Stimulated activated CD4-positive, alpha-beta T cell treated with anti-CD3 and anti-CD28 coated beads, Interleukin-15, amount 100 ng/mL, for 1 hour (primary cell): ENCODE measurements around the gene PCYT2.
"Not testable (repeated sequence)": the region's sequence is repeated elsewhere in the genome, so short reads cannot be mapped to it uniquely, and the experiment has no call there.

Experiments
- DNase-seq, 2 donors: peaks; one replicate each; pipeline ENCODE4 v3.0.0-alpha.2; 2020; ENCODE audit warnings: low read depth in 1 of 2, low spot score in 1 of 2

PCYT2 gene

DNA sequence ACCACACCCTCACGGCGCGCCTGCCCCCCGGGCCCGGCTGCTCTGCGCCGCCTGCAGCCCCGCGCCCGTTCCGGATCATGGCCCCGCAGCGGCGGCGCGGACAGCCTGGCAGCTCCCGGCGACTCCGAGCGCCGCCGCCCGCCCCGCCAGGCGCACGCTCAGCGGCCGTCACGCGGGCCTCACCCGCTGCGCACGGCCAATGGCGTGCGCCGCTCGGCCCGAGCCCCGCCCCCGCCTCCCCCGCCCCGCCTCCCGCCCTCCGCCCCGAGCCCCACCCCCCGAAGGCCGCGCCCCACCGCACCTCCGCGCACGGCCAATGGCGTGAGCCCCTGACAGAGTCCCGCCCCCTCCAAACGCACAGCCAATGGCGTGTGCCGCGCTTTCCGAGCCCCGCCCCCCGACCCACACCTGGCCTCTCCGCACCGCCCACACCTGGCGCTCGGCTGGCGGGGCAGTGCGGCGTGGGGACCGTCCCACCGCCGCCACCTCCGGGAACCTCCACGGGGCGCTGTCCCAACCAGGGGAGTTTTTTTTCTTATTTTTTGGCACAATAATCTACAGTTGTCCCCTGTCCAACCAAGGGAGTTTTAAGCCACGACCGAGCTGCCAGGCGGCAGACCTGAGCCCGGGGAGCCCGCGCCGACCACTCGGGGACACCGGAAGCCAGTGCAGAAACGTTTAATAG lies at the start of gene PCYT2:
Gene PCYT2 (minus strand): TSS at position 123 of the 685 bp plus-strand sequence. CDS start 44 bp downstream, at position 79.
- DNase-seq, result peak; percentile 89 to 91

- DNase-seq, result no peak
Observed at GRCh38 chr17:81960130-81960958, 49.1 kb upstream of the PCYT2 start.

DNA sequence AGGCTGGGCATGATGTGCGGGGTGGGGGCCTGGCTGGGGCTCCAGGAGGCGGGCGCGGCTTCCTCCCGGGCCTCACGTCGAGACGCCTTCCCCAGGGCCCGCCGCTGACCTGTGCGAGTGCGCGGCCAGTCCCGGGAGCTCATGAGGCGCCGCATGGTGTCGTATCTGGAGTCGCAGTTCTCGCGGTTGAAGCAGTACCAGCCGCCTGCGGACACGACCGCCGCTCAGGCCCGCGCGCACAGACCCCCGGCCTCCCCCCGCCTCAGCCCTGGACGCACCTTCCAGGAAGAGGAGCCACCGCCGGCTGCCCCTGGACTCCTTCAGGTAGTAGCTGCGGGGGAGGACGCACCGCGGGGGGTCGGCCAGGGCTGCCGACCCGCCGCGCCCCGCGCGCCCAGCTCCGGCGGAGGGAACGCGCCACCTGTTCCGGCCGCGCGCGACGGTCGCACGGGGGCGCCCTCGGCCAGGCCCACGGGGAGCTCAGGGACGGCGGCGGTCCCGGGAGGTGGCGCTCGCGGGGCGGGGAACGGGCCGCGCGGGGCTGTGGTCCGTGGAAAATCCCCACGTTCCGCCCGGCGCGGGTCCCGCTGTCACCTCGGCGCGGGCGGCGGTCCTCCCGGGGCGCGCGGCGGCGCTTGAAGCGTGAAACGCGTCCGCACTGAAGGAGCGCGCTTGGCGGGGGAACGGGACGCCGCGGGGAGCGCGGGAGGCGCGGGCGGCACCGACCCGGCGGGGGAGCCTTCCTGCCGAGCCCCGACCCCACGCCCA lies 48.3 kb upstream of the PCYT2 start:
- peak; percentile 78 to 81 for DNase-seq

DNA sequence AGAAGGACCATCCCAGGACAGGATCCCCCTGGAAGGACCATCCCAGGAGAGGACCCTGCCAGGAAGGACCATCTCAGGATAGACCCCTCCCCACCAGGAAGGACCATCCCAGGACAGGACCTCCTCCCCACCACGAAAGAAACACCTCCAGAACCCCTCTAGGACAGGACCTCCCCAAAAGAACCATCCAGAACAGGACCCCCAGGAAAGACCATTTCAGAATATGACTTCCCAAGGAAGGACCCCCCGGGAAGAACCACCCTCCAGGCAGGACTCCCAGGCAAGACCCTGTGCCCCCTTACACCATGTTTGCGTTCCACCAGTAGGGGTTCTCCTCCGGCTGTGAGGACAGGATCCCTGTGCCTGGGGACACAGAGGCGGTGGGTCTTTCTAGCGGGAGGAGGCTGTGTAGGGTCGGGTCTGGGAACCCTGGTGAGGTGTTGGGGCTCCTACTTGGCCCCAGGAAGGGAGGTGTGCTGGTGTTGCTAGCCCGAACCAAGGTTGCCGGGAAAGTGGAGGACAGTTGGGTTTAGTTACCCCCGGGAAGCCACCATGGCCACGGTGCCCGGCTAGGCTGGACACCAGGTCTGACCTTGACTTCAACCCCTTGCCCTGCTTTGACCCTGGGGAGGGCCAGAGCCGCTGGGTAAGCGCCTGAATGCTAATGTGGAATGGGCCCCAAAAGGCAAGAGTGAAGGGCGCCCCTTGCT lies 47.6 kb upstream of the PCYT2 start:
- DNase-seq, result no peak

- DNase-seq, result no peak
Observed at GRCh38 chr17:81957691-81958432, 46.7 kb upstream of the PCYT2 start.

GRCh38 chr17:81956607-81957589 lies 45.7 kb upstream of the PCYT2 start:
- no peak for DNase-seq

DNA sequence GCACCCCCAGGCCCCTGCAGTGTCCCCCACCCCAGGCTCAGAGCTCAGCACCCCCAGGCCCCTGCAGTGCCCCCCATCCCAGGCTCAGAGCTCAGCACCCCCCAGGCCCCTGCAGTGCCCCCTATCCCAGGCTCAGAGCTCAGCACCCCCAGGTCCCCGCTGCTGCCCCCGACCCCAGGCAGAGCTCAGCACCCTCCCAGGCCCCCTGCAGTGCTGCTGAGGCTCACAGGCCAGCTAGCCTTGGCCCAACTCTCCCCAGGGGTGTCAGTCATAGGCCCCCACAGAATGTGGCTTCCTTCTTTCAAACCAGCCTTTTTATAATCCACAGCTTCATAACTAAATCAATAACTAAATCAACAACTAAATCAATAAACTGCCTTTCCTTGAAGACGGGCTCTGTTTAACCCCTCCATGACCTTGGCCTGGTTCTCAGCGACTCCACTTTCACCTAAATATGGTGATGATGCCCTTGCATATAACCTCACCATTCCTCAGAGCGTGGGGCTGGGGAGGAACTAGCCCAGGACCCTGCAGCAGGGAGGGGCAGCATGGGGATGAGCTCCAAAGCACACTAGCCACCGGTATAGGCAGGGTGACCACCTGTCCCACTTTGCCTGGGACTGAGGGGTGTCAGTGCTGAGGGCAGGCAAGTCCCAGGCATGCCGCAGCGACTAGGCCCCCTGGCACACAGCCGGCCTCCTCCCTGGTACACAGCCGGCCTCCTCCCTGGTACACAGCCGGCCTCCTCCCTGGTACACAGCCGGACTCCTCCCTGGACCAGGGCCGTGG lies 44.8 kb upstream of the PCYT2 start:
- DNase-seq, result no peak

GRCh38 chr17:81955058-81955681 lies 44.0 kb upstream of the PCYT2 start:
- DNase-seq, result no peak

GRCh38 chr17:81954131-81955057 lies 43.2 kb upstream of the PCYT2 start:
- DNase-seq, result no peak

DNA sequence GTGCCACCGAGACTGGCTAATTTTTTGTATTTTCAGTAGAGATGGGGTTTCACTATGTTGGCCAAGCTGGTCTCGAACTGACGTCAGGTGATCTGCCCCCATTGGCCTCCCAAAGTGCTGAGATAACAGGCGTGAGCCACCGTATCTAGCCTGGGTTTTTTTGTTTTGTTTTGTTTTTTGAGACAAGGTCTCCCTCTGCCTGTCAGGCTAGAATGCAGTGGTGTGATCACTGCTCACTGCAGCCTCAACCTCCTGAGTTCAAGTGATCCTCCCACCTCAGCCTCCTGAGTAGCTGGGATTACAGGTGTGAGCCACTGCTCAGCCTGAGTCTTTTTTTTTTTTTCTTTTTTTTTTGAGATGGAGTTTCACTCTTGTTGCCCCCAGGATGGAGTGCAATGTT lies 42.2 kb upstream of the PCYT2 start:
- DNase-seq, result not testable (repeated sequence)

GRCh38 chr17:81952792-81953228 lies 41.6 kb upstream of the PCYT2 start:
- DNase-seq, result no peak

DNA sequence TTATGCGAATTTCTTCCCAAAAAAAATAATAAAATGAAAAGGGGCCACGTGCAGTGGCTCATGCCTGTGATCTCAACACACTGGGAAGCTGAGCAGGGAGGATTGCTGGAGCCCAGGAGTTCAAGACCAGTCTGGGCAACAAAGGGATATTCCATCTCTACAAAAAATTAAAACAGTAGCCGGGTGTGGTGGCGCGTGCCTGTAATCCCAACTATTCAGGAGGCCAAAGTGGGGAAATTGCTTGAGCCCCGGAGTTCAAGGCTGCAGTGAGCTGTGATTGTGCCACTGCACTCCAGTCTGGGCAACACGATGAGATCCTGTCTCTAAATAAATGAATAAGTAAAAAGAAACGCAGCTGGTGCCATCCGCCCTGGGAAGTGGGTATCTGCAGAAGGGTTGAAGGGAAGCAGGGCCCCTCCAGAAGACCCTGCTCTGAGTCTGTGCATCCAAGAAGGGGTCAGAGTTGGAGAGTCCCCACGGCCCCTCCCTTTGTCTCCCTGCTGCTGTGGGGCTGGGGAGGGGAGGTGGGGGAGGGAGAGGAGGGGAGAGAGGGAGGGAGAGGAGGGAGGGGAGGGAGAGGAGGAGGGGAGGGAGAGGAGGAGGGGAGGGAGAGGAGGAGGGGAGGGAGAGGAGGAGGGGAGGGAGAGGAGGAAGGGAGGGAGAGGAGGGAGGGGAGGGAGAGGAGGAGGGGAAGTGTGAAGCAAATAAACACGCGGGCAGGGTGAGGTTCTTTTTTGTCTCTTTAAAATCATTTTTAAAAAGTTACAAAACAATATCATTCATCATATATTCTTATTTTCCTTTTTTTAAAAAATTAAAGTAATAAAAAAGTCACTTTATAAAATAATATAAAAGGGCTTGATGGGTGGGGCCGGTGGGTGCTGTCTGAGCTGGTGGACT lies 40.8 kb upstream of the PCYT2 start:
- DNase-seq, result no peak

DNA sequence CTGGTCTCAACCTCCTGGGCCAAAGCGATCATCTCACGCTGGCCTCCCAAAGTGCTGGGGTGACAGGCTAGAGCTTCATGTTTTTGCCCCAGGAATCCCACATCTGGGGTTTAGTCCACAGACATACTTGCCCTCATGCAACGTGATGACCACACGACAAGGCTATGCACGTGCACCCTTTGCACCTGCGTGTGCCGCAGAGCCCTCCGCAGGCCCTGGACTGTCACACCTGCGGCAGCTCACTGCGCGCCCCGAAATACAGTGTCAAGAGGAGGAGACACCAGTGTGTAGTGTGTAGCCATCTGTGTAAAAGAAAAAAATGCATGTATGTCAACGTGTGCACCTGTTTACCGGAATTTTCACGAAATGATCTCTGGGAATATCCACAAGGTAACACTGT lies 39.3 kb upstream of the PCYT2 start:
- no peak for DNase-seq

DNA sequence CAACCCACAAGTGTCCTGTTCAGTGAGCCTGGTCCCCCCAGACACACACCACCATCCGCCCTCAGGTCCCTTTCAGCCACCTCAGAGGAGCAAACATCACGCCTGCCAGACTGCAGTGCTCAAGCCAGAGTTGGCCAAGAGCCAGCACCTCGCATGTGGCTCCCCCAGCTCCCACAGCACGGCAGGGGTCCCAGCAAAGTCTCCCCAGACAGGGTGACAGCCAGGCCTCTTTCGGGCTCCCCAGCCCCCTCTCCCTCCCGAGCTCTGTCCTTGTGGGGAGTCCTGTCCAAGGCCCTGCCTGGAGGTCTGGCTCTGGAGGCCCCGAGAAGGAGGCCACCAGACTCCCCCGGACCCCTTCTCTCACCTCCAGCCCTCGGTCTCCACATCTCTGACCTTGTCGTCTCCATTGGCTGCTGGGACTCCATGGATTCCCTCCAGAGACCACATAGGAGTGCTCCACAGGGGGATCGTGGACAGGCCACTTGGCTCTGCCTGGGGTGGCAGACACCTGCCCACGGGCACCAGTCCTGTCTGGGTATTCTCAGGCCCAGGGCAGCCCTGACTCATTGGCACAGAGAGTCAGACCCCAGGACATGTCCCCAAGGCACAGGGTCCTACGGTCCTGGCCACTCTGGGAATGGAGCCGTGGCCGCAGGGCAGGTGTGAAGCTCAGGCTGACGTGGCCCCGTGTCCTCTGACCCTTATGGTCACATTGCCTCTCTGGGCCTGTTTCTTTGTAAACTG lies 37.6 kb upstream of the PCYT2 start:
- no peak for DNase-seq

DNA sequence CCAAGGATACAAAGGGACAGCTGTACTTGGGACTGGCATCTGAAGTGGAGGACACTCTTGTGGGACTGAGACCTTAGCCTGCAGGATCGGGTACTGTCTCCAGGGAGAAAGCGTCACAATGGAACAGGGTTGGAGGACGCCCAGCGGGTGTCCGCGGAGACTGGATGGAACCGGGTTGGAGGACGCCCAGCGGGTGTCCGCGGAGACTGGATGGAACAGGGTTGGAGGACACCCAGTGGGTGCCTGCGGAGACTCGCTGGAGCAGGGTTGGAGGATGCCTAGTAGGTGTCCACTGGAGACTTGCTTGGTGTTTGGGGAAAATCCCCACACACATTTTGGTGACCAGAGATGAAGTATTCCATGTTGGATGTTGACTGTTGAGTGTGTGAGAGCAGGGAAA lies 36.0 kb upstream of the PCYT2 start, which contains the start of gene MYADML2:
Gene MYADML2 (minus strand): TSS at position 45 of the 400 bp plus-strand sequence. CDS start 5,492 bp downstream, outside the sequence.
- DNase-seq, result no peak
